Measurements from ENCODE around the gene ITFG1.
A peak's percentile ranks its signal among the peaks of the same experiment; 100 is the strongest.
"Not testable (repeated sequence)": the region's sequence is repeated elsewhere in the genome, so short reads cannot be mapped to it uniquely, and the experiment has no call there.

Gene ITFG1

DNA sequence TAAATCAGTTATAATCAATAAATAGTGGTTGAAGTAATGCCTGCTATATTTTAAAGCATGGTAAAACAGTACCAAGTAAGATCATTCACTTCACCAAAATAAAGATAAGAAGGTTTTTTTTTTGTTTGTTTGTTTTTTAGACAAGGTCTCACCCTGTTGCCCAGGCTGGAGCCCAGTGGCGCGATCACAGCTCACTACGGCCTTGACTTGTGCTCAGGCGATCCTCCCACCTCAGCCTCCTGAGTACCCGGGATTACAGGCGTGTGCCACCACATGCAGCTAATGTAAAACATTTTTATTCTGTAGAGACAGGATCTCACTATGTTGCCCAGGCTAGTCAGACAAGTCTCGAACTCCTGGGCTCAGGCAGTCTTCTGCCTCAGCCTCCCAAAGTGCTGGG lies 232.6 kb downstream of the ITFG1 start:
- H3K4me3 ChIP-seq (ENCODE audit: low read depth, low read length), result no peak overlapping the region
- TF ChIP-seq, protein P1, sequence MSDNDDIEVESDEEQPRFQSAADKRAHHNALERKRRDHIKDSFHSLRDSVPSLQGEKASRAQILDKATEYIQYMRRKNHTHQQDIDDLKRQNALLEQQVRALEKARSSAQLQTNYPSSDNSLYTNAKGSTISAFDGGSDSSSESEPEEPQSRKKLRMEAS (IDR thresholded peaks at IDR 0.05; ENCODE audit: low read depth, low read length), result no peak
- TF ChIP-seq MYC (IDR thresholded peaks at IDR 0.05; ENCODE audit: low read depth, low read length), result no peak
- TF ChIP-seq, protein P2, sequence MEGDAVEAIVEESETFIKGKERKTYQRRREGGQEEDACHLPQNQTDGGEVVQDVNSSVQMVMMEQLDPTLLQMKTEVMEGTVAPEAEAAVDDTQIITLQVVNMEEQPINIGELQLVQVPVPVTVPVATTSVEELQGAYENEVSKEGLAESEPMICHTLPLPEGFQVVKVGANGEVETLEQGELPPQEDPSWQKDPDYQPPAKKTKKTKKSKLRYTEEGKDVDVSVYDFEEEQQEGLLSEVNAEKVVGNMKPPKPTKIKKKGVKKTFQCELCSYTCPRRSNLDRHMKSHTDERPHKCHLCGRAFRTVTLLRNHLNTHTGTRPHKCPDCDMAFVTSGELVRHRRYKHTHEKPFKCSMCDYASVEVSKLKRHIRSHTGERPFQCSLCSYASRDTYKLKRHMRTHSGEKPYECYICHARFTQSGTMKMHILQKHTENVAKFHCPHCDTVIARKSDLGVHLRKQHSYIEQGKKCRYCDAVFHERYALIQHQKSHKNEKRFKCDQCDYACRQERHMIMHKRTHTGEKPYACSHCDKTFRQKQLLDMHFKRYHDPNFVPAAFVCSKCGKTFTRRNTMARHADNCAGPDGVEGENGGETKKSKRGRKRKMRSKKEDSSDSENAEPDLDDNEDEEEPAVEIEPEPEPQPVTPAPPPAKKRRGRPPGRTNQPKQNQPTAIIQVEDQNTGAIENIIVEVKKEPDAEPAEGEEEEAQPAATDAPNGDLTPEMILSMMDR (IDR thresholded peaks at IDR 0.05; ENCODE audit: low read depth, low read length), result no peak
- TF ChIP-seq POLR2A (IDR thresholded peaks at IDR 0.05; ENCODE audit: extremely low read depth, insufficient read length), result no peak
- no peak for DNase-seq (ENCODE audit: low read depth)

DNA sequence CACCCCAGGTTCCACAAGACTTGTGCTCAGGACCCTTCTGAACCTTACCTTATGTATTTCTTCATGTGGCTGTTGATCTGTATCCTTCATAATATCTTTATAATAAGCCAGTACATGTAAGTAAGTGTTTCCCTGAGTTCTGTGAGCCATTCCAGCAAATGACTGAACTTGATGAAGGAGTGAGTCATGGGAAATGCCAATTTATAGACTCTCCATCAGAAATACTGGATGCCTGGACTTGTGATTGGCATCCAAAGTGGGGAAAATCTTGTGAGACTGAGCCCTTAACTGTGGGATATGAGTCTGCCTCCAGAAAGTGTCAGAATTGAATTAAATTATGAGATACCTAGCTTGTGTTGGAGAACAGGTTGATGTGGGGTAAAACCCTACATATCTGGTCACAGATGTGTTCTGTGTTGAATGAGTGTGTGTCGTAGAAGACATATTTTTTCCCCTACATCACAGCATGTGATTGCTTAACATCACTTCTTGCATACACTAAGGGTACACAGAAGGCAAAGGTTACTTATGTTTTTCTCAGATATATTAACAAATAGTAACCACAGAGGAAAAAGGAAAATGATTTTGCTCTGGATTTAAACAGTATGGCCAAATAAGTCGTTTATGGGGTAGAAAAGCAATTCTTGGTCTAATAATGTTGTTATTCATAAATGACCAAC lies 247.0 kb downstream of the ITFG1 start:
- TF ChIP-seq MYC (IDR thresholded peaks at IDR 0.05; ENCODE audit: low read depth, low read length) (no peak), POLR2A (IDR thresholded peaks at IDR 0.05; ENCODE audit: extremely low read depth, insufficient read length) (no peak)
- TF ChIP-seq, protein P2 (IDR thresholded peaks at IDR 0.05; ENCODE audit: low read depth, low read length), result no peak
- TF ChIP-seq, protein P1 (IDR thresholded peaks at IDR 0.05; ENCODE audit: low read depth, low read length), result no peak
- no peak for DNase-seq (ENCODE audit: low read depth)
- no peak overlapping the region for H3K4me3 ChIP-seq (ENCODE audit: low read depth, low read length)

DNA sequence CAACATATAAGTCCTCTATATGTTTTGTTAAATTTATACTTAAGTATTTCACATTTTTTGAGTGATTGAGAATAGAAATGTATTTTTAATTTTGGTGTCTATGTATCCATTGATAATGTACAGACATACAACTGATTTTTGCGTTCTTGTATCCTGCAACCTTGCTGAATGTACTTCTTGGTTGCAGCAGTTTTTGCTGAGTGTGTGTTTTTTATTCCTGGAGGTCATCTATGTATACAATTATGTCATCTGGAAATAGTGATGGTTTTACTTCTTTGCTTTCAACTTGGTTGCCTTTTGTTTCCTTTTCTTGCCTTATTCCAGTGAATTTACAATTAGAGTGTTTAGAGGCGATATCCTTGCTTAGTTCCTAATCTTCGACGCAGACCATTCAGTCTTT lies 249.6 kb downstream of the ITFG1 start:
- DNase-seq (ENCODE audit: low read depth), result no peak
- TF ChIP-seq MYC (IDR thresholded peaks at IDR 0.05; ENCODE audit: low read depth, low read length) (no peak), POLR2A (IDR thresholded peaks at IDR 0.05; ENCODE audit: extremely low read depth, insufficient read length) (no peak)
- TF ChIP-seq, protein P1 (IDR thresholded peaks at IDR 0.05; ENCODE audit: low read depth, low read length), result no peak
- TF ChIP-seq, protein P2 (IDR thresholded peaks at IDR 0.05; ENCODE audit: low read depth, low read length), result no peak
- H3K4me3 ChIP-seq (ENCODE audit: low read depth, low read length), result no peak overlapping the region

DNA sequence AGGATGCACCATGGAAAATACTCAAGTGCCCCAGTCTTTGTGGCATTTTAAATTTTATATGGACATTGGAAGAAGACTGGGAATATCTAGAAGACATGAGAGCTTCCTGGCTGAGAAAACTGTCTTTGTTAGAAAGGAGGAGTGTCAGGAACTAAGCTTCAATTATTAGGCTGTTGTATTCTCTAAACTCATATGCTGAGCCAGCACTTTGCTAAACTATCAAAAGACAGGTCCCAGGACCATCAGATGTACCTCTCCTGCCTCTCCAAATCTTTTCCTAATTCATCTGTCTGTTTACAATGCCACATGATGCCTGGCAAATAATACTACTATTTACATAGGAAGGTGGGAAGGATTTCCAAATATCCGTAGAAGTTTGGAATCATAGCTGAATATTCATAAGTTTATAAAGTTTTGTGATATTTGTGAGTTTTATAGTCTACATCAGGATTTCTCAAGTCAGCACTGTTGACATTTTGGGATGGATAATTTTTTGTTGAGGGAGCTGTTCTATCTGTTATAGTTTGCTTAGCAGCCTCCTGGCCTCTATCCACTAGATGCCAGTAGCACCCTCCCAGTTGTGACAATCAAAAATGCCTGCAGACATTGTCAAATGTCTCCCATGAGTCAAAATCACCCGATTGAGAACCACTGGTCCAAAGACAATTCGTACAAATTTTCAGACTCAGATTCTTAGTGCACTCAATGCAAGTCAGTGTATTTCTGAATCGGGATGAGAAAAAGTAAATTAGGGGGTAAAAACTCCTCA lies 255.9 kb downstream of the ITFG1 start:
- peak; percentile 12 for DNase-seq (ENCODE audit: low read depth)
- TF ChIP-seq, protein P1 (IDR thresholded peaks at IDR 0.05; ENCODE audit: low read depth, low read length), result no peak
- TF ChIP-seq, protein P2 (IDR thresholded peaks at IDR 0.05; ENCODE audit: low read depth, low read length), result no peak
- TF ChIP-seq POLR2A (IDR thresholded peaks at IDR 0.05; ENCODE audit: extremely low read depth, insufficient read length) (no peak), MYC (IDR thresholded peaks at IDR 0.05; ENCODE audit: low read depth, low read length) (no peak)
- no peak overlapping the region for H3K4me3 ChIP-seq (ENCODE audit: low read depth, low read length)

DNA sequence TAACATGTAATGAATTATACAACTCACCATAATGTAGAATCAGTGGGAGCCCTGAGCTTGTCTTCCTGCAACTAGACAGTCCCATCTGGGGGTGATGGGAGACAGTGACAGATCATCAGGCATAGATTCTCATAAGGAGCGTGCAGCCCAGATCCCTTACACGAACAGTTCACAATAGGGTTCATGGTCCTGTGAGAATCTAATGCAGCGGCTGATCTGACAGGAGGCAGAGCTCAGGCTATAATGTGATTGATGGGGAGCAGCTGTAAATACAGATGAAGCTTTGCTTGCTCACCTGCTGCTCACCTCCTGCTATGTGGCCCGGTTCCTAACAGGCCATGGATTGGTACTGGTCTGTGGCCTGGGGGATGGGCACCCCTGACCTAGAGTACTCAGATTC lies 257.4 kb downstream of the ITFG1 start:
- H3K4me3 ChIP-seq (ENCODE audit: low read depth, low read length); DNase-seq (ENCODE audit: low read depth): not testable (repeated sequence)

DNA sequence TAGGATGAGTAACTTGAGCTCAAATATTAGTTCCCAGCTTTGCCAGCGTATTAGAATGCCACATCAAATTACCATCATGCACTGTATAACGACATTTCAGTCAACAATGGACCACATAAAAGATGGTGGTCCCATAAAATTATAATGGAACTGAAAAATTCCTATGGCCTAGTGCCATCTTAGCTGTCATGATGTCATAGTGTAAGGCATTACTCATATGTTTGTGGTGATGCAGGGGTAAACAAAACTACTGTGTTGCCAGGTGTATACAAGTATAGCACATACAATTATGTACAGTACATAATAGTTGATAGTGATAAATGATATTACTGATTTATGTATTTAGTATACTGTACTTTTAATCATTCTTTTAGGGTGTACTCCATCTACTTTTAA lies 262.7 kb downstream of the ITFG1 start:
- TF ChIP-seq, protein P2 (IDR thresholded peaks at IDR 0.05; ENCODE audit: low read depth, low read length), result no peak
- TF ChIP-seq POLR2A (IDR thresholded peaks at IDR 0.05; ENCODE audit: extremely low read depth, insufficient read length), result no peak
- TF ChIP-seq, protein P1 (IDR thresholded peaks at IDR 0.05; ENCODE audit: low read depth, low read length), result no peak
- no peak for TF ChIP-seq MYC (IDR thresholded peaks at IDR 0.05; ENCODE audit: low read depth, low read length)
- no peak for DNase-seq (ENCODE audit: low read depth)

More for the DNA sequence above, 262.7 kb downstream of the ITFG1 start:
- H3K4me3 ChIP-seq (ENCODE audit: low read depth, low read length), result no peak overlapping the region
